SK-N-SH (cell line): Measurements from ENCODE around the gene PHEX. TPM values are rescaled to one million over a fixed set of nuclear protein-coding genes. Genes with fewer than 3 reads are reported as not detected.

Experiments used
- CTCF ChIA-PET: fragments of 300-600, 350-600 bp; formaldehyde crosslinking; extraction: SDS; loops from one replicate; lab custom pipeline; 2021; lab: Yijun Ruan, JAX
- POLR2A ChIA-PET: fragments of 350-600 bp; sonication (Branson Sonifier 250); formaldehyde crosslinking; extraction: SDS; loops from one replicate; lab custom pipeline; 2020; ENCODE audit warnings: antibody characterized with exemption, inconsistent platforms; lab: Yijun Ruan, JAX
- DNase-seq: peaks from one replicate; pipeline ENCODE4 v3.0.0; 2012
- H2AFZ ChIP-seq: fragments of 200-600 bp; sonication (generic); 2 replicates; pipeline ENCODE4 v1.8.1; 2016; ENCODE audit warnings: antibody characterized with exemption, mild to moderate bottlenecking, low read depth
- H3F3A ChIP-seq: fragments of 200-600 bp; sonication (generic); replicated peaks from 2 replicates; pipeline ENCODE3; 2016; ENCODE audit warnings: antibody characterized with exemption, mild to moderate bottlenecking; ENCODE audit not compliant: insufficient read depth
- H3K27ac ChIP-seq, 2 experiments: fragments of 200-500 bp in 1 of 2; fragments of 200-600 bp in 1 of 2; sonication (Bioruptor generic) in 1 of 2; sonication (generic), shearing (Covaris generic) in 1 of 2; 2 replicates each; pipeline versions ENCODE4 v1.5.1 to v1.6.1; 2014 to 2016; ENCODE audit warnings: low read depth in 2 of 2, inconsistent platforms in 1 of 2, low read length in 1 of 2, mild to moderate bottlenecking in 1 of 2, mixed read lengths in 1 of 2
- H3K27me3 ChIP-seq: fragments of 200-600 bp; sonication (generic), shearing (Covaris generic); 2 replicates; pipeline ENCODE4 v1.6.1; 2016; ENCODE audit warnings: mixed run types; ENCODE audit not compliant: insufficient read depth
- H3K36me3 ChIP-seq, 2 experiments: fragments of 200-500 bp in 1 of 2; fragments of 200-600 bp in 1 of 2; sonication (Bioruptor generic) in 1 of 2; sonication (generic) in 1 of 2; replicated peaks in 1 of 2; 2 replicates each; pipeline versions ENCODE3 to v1.5.1; 2014 to 2016; ENCODE audit warnings: low read length in 1 of 2, mild to moderate bottlenecking in 1 of 2; ENCODE audit not compliant: insufficient read depth in 2 of 2, control insufficient read depth in 1 of 2
- H3K4me1 ChIP-seq, 2 experiments: fragments of 200-500 bp in 1 of 2; fragments of 200-600 bp in 1 of 2; sonication (Bioruptor generic) in 1 of 2; sonication (generic), shearing (Covaris generic) in 1 of 2; 2 replicates each; pipeline versions ENCODE4 v1.5.1 to v1.6.1; 2014 to 2016; ENCODE audit warnings: low read depth in 1 of 2, low read length in 1 of 2, mixed run types in 1 of 2; ENCODE audit not compliant: insufficient read depth in 2 of 2, control insufficient read depth in 1 of 2
- H3K4me2 ChIP-seq: fragments of 200-600 bp; sonication (generic), shearing (Covaris generic); 2 replicates; pipeline ENCODE4 v1.6.1; 2017; ENCODE audit warnings: mixed run types
- H3K4me3 ChIP-seq, 2 experiments: fragments of 200-500 bp in 1 of 2; fragments of 200-600 bp in 1 of 2; sonication (Bioruptor generic) in 1 of 2; sonication (generic), shearing (Covaris generic) in 1 of 2; 2 replicates each; pipeline versions ENCODE4 v1.5.1 to v1.8.1; 2014 to 2016; ENCODE audit warnings: low read depth in 2 of 2, inconsistent platforms in 1 of 2, low read length in 1 of 2, mild to moderate bottlenecking in 1 of 2, mixed read lengths in 1 of 2, moderate library complexity in 1 of 2
- H3K79me2 ChIP-seq: fragments of 200-600 bp; sonication (generic); 2 replicates; pipeline ENCODE4 v1.8.1; 2017; ENCODE audit warnings: mild to moderate bottlenecking; ENCODE audit not compliant: insufficient read depth
- H3K9ac ChIP-seq: fragments of 200-600 bp; sonication (generic); 2 replicates; pipeline ENCODE4 v1.6.1; 2017; ENCODE audit warnings: mixed run types
- H3K9me2 ChIP-seq: fragments of 200-600 bp; sonication (generic); 2 replicates; pipeline ENCODE4 v1.6.1; 2017; ENCODE audit warnings: mixed run types
- H3K9me3 ChIP-seq: fragments of 200-600 bp; sonication (generic); 2 replicates; pipeline ENCODE4 v1.6.1; 2017; ENCODE audit warnings: mixed run types, mild to moderate bottlenecking, moderate library complexity
- H4K20me1 ChIP-seq: fragments of 200-600 bp; sonication (generic); 2 replicates; pipeline ENCODE4 v1.6.1; 2017; ENCODE audit warnings: mild to moderate bottlenecking, mixed run types; ENCODE audit not compliant: insufficient read depth
- ELF1 ChIP-seq: IDR thresholded peaks from 2 replicates; pipeline ENCODE4 v1.4.0; 2012
- EP300 ChIP-seq, 2 experiments: IDR thresholded peaks; 2 replicates each; pipeline versions ENCODE4 v1.4.0 to v1.6.1; 2012; ENCODE audit warnings: borderline replicate concordance in 1 of 2, low read depth in 1 of 2, low read length in 1 of 2
- GATA2 ChIP-seq: sonication (generic); formaldehyde crosslinking; IDR thresholded peaks from 2 replicates; pipeline ENCODE4 v1.5.0; 2020; ENCODE audit warnings: mild to moderate bottlenecking, missing genetic modification reagents
- IRF3 ChIP-seq: fragments of 150-350 bp; IDR thresholded peaks from 2 replicates; pipeline ENCODE4 v1.6.1; 2016; ENCODE audit warnings: mild to moderate bottlenecking, low read depth, low read length
- NRF1 ChIP-seq: IDR thresholded peaks from 2 replicates; pipeline ENCODE4 v1.6.1; 2012; ENCODE audit warnings: low read depth, mild to moderate bottlenecking, low read length
- PBX3 ChIP-seq: IDR thresholded peaks from 2 replicates; pipeline ENCODE4; 2012
- POLR2AphosphoS5 ChIP-seq: IDR thresholded peaks from 2 replicates; pipeline ENCODE4 v1.6.1; 2012; ENCODE audit warnings: low read depth, low read length
- RCOR1 ChIP-seq: fragments of 150-350 bp; IDR thresholded peaks from 2 replicates; pipeline ENCODE4 v1.6.1; 2017; ENCODE audit warnings: antibody characterized with exemption, low read length
- SIN3A ChIP-seq: IDR thresholded peaks from 2 replicates; pipeline ENCODE4 v1.6.1; 2012; ENCODE audit warnings: low read depth, mild to moderate bottlenecking, low read length, moderate library complexity, borderline replicate concordance
- USF1 ChIP-seq: IDR thresholded peaks from 2 replicates; pipeline ENCODE4 v1.4.0; 2012; ENCODE audit warnings: low read depth, borderline replicate concordance
- USF2 ChIP-seq: fragments of 150-350 bp; IDR thresholded peaks from 2 replicates; pipeline ENCODE4 v1.6.1; 2017; ENCODE audit warnings: antibody characterized with exemption, low read length, low read depth, borderline replicate concordance
- YY1 ChIP-seq: IDR thresholded peaks from 2 replicates; pipeline ENCODE4 v1.4.0; 2012; ENCODE audit warnings: low read depth, mild to moderate bottlenecking
- ZBTB33 ChIP-seq: IDR thresholded peaks from 2 replicates; pipeline ENCODE4 v1.4.0; 2012; ENCODE audit warnings: low read depth, borderline replicate concordance
- WGBS: methylation state at CpG from one replicate; pipeline ENCODE4 v1.1.6; 2017; ENCODE audit warnings: low lambda C conversion rate; 5-methylcytosine and 5-hydroxymethylcytosine counted together
- polyA plus RNA-seq, 3 experiments: library from polyadenylated mRNA; depleted of rRNA; stranded (reverse); fragments of >200 nt; gene quantifications; 2 replicates each; pipeline ENCODE4 v1.2.3, GENCODE V29; 2012

The PHEX gene
- polyA plus RNA-seq, 1 of the 3 experiments (the other 2 are of a cell fraction) = 0.35 TPM

GRCh38 chrX:22025751-22026150, 6.4 kb upstream of the PHEX start:
- Histone ChIP-seq H3K9me2 (no peaks in the 10 kb centered on the region), H3K79me2 (no peaks in the 10 kb centered on the region; the same call in 1 of the 2 replicates), H3K9me3 (no peaks in the 10 kb centered on the region), H3K27me3 (no peaks in the 10 kb centered on the region), H3K4me2 (no peak overlapping the region), H3K36me3 (no peaks in the 10 kb centered on the region), H2AFZ (no peak overlapping the region), H3K4me3 (no peak overlapping the region), H3K9ac (no peak overlapping the region), H3K27ac (no peak overlapping the region), H3K4me1 (no peaks in the 10 kb centered on the region), H4K20me1 (no peaks in the 10 kb centered on the region), H3F3A (no peaks in the 10 kb centered on the region)
- DNase-seq = no peak
- no peak for TF ChIP-seq USF2
- no peak for TF ChIP-seq SIN3A
- no peak for TF ChIP-seq POLR2AphosphoS5
- no peak for TF ChIP-seq ELF1
- TF ChIP-seq USF1 = peak; percentile 38; the same call in 1 of the 2 replicates
- no peak for TF ChIP-seq RCOR1
- TF ChIP-seq EP300 (IDR thresholded peaks at IDR 0.05; ENCODE audit: borderline replicate concordance in 1 of 2, low read depth in 1 of 2, low read length in 1 of 2) = no peak
- no peak for TF ChIP-seq NRF1
- ChIA-PET CTCF (interaction anchor here (0.8 to 1.3 kb wide), 3 partner anchors 41 to 110 kb away, joined by 3 to 5 read pairs (median 3); no protein-coding TSS in a partner anchor), POLR2A (no interaction called here)
- 62% methylated on average over 7 of the region's 7 CpGs for WGBS

GRCh38 chrX:22026731-22027130, 5.4 kb upstream of the PHEX start:
- H3K79me2 ChIP-seq = no peaks in the 10 kb centered on the region; the same call in 1 of the 2 replicates
- TF ChIP-seq SIN3A (no peak), PBX3 (no peak), IRF3 (no peak), YY1 (no peak), GATA2 (CRISPR knock-in tag) (no peak), USF2 (no peak), ZBTB33 (no peak)
- H3K9me3 ChIP-seq = no peaks in the 10 kb centered on the region
- no peaks in the 10 kb centered on the region for H3K27me3 ChIP-seq
- H2AFZ ChIP-seq = no peak overlapping the region
- H3K27ac ChIP-seq = no peak overlapping the region
- no peak for DNase-seq
- no peak overlapping the region for H3K4me3 ChIP-seq
- ChIA-PET POLR2A (no interaction called here), CTCF (interaction anchor here (0.8 to 1.3 kb wide), 3 partner anchors 42 to 109 kb away, joined by 3 to 5 read pairs (median 3); no protein-coding TSS in a partner anchor)
- no peaks in the 10 kb centered on the region for H4K20me1 ChIP-seq
- 66% methylated on average over 3 of the region's 4 CpGs for WGBS
- H3K9me2 ChIP-seq = no peaks in the 10 kb centered on the region
- H3K4me2 ChIP-seq = no peak overlapping the region
- H3F3A ChIP-seq = no peaks in the 10 kb centered on the region
- H3K4me1 ChIP-seq = no peaks in the 10 kb centered on the region
- H3K36me3 ChIP-seq = no peaks in the 10 kb centered on the region
- H3K9ac ChIP-seq = no peak overlapping the region
